ENCODE results near the gene NEAT1.
A peak's percentile ranks its signal among the peaks of the same experiment; 100 is the strongest.

GRCh38 chr11:65493367-65494176 is 71.0 kb downstream of the NEAT1 start:
- TF ChIP-seq REST (IDR thresholded peaks at IDR 0.05; ENCODE audit: insufficient read depth in 1 of 2, low read depth in 2 of 2, low read length in 2 of 2) = no peak
- TF ChIP-seq POLR2AphosphoS5 (IDR thresholded peaks at IDR 0.05; ENCODE audit: low read depth, low read length) = peak; percentile 52; the same call in 1 of the 2 replicates
- peak; percentile 61; the same call in 1 of the 2 replicates for TF ChIP-seq TAF1 (IDR thresholded peaks at IDR 0.05; ENCODE audit: borderline replicate concordance, insufficient read depth, low read length)
